Measurements from ENCODE around the gene DGCR6L.
"Not testable (repeated sequence)": the region's sequence is repeated elsewhere in the genome, so short reads cannot be mapped to it uniquely, and the experiment has no call there.

- TF ChIP-seq CTCF, POLR2A (IDR thresholded peaks at IDR 0.05): not testable (repeated sequence)
These were observed 17.9 kb upstream of the DGCR6L start for GRCh38 chr22:20337807-20338206.

All from lower leg skin (tissue), 3 donors.